Stimulated activated CD8-positive, alpha-beta memory T cell treated with anti-CD3 and anti-CD28 coated beads, Interleukin-7, amount 100 ng/mL, for 4 hours (primary cell): ENCODE measurements around the gene EFCAB11.

Source experiments
- DNase-seq, 2 donors: peaks; one replicate each; pipeline ENCODE4 v3.0.0-alpha.2; 2020; ENCODE audit warnings: low read depth in 2 of 2

EFCAB11 gene

DNA sequence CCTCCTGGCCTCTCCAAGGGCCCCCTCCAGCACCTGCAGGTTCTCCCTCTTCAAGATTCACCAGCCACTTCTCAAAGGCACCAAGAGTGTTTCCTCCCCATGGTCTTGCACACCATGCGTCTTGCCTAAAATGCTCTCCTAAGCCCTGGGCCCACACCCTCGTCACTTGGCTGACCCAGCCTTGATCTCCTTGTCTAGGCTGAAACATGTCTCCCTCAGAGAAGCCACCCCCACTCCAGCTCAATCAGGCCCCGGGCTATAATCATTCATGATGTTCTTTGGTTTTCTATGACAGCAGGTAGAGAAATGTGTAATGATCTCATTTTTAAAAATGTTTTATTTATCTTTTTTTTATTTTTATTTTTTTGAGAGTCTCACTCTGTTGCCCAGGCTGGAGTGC is 88.1 kb downstream of the EFCAB11 start:
- no peak for DNase-seq

DNA sequence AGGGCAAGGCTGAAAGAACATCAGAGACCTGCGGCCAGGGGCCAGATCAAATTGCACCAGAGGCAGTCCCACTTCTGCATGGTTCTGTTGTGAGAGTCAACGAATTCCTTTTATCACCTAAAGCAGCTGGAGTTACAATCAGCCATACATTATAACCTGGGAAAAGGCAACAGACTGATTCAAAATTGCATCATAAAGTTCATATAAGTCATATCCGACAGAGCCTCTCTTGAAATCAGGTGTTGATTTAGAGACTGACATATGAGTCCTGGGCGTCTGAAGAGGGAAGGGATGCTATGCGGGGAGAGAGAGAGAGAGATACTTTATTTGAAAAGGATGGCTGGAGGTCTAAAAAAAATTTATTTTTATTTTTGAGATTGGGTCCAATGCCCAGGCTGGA is 89.4 kb downstream of the EFCAB11 start:
- DNase-seq = no peak

DNA sequence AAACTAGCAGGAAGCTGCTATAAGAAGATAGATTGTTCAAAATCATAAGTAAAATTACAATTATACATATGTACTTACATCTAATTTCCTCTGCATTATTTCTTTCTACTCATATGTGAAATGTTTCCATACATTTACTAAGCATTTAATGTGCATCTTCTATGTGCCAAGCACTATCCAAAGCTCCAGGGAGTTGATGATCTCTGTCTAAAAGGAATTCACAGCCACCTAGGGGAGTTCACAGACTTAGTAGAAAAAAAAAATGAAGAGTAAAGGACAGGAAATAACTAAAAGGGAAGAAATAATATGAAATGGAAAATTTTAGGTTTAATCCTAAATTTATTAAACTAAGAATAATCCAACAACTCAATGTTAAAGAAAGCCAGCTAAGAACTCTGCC is 91.7 kb downstream of the EFCAB11 start:
- no peak for DNase-seq

GRCh38 chr14:89861630-89862029 is 92.9 kb downstream of the EFCAB11 start:
- no peak for DNase-seq

DNA sequence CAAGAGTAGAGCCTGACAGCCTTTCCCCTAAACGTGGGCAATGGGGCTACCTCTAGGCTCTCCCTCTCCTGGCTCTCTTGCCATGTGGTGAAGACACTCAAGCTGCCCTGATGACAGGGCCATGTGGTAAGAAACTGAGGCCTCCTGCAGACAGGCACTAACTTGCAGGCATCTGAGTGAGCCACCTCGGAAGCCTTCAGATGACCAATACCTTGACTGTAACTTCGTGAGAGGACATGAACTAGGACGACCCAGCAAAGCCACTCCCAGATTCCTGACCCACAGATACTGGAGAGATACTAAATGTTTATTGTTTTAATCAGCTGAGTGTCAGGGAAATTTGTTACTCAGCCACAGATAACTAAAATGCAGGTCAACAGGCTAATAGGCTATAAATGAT is 96.4 kb downstream of the EFCAB11 start:
- no peak for DNase-seq

DNA sequence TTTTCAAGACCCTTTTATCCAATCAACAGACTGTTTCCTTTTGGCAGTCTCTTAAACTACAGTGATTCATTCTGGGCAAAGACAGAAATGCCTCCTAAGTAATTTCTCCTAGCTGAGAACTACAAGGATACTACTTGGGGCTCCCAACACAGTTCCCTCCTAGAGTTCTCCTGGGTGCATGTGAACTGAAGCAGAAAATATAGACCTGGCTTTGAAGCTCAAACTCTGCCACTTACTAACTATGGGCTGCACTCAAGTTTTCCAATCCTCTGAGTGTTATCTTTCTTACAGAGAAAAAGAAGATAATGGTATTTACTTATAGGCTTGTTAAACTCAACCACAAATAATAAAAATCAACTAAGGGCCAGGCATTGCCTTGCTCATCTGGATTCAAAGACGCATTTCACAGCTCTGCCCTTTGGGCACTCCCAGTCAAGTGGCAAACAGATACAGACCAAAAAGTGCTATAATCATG is 97.6 kb downstream of the EFCAB11 start:
- DNase-seq = no peak

- DNase-seq = no peak
Observed at GRCh38 chr14:89855961-89856656, 98.4 kb downstream of the EFCAB11 start.

DNA sequence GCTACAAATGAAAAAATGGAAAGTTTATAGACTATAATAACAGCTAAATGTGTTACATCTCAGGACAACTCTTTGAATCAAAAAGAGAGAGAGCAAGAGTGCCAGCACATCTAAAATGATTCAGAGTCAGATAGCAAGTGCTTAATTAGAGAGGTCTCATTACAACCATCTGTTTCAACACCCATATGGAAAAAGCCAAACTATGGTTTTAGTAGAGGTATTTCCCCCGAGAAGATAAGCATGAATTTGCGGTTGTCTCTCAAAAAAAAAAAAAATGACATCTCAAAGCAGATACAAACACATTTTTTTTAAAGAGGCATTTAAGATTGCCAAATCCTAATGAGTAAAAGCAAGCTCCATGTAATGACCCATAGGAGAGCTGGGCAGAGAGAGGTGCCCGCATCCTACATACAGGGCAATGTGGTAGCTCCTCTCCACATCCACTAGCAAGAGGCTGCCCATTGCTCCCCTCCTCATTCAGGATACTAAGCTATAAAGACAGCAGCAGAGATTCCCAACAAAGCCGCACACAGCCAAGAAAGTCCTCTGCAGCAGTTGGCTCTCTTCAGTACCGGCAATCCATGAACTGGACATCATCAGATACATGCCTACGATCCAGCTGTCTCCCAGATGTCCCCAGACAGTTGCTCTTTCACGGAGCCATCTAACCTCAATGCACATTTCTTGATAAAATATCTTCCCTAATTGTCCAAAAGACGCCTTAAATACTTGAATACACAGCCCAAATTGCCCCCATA is 100.4 kb downstream of the EFCAB11 start:
- no peak for DNase-seq

DNA sequence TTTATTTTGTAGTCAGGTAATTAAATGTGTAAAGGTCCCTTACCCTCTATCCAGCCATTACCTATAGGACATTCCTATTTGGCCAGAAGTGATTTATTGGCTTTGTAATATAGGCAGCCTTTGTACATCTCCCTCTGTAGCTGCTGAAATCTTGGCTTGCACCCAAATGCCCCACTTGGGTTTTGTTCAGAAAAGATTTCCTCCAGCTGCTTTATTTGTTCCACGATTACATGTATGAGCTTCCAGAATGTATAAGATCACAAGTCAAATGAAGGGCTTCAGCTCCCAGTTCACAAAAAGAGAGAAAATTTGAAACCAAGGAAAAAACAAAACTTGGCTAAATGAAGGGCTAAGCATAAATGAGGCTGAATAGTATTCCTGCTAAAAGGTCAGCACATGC is 103.4 kb downstream of the EFCAB11 start:
- no peak for DNase-seq

GRCh38 chr14:89849931-89850330 is 104.6 kb downstream of the EFCAB11 start:
- DNase-seq = no peak

DNA sequence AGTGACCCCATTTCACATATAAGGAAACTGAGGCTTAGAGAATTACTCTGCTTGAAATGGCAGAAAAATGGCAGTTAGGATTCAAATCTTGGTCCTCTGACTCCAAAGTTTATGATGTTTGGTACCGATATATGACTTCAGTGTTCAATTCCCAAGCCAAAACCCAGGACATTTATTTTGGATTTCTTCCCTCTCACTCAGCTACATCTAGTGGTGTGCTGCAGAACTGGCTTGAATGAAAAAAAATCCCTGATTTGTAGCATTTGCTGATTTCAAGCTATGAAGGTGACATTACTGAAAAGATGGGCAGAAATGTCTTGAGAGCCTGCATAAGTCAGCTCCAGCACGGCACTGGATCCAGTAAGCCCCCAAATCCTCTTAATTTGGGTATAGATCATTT is 106.4 kb downstream of the EFCAB11 start:
- no peak for DNase-seq

DNA sequence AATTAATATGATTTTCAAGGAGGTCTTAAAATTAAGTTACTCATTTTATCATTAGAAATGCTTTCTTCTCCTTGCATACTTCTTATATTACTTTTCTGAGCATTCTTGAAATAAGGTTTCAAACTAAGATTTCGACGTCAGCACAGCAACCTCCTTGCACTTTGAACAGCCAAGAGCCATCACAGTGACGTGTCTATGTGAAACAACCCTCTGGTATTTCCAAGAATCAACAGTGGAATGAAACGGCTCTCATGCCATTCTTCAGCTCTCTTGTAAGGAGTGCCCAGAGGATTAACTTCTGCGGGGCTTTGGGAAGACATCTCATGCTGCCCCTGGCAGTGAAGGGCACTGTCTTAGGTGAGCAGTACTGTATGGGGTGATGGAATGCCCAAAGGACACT is 109.2 kb downstream of the EFCAB11 start:
- DNase-seq = no peak

DNA sequence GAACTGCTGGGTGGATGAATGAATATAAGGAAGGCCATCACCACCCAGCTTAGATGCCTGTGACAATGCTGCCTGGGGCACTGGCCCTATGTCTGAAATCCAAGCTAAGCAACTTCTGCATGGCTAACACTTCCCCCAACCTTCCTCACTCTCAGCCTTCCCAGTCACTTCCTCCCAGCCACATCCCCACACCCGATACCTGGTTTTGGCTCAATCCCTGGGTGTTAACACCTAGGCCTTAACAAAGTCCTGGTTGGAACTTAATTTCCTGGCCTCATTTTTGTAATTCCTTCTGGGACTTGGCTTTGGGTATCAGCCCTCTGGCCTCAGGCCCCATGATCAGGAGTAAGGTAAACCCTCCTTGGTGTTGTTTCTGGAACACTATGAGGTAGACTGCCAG is 110.0 kb downstream of the EFCAB11 start:
- DNase-seq = no peak

DNA sequence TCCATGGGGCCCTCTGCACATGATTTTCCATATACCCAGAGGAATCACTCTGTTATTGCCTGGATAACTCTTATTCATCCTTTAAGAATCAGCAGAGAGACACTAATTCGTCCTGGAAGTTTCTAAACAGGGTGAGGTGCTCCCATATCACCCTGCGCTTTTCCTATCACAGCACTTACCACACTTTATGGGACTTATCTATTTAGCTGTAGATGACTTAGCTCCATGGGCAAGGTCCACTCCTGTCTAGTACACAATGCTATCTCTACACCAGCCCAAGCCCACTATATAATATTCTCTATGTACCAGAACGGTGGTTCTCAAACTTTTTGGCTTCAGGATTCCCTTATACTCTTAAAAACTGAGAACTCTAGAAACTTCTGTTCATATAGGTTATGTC is 111.7 kb downstream of the EFCAB11 start:
- no peak for DNase-seq

DNA sequence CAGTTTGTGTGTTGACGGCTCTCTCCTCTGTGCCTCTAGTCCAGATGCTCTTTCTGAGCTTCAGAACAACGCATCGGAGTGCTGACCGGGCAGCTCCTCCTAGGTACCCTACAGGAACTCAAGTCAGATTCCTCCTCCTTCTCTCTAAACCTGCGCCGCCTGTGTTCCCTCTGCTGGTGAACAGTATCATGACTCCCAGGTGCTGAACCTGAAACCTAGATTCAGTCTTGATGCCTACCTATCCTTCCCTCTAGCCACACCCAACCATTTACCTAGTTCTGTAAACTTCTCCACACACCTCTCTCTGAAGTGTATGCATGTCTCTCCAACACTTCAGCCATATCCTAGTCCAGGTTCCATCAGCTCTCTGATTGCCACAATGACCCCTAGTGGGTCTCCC is 112.7 kb downstream of the EFCAB11 start:
- no peak for DNase-seq

DNA sequence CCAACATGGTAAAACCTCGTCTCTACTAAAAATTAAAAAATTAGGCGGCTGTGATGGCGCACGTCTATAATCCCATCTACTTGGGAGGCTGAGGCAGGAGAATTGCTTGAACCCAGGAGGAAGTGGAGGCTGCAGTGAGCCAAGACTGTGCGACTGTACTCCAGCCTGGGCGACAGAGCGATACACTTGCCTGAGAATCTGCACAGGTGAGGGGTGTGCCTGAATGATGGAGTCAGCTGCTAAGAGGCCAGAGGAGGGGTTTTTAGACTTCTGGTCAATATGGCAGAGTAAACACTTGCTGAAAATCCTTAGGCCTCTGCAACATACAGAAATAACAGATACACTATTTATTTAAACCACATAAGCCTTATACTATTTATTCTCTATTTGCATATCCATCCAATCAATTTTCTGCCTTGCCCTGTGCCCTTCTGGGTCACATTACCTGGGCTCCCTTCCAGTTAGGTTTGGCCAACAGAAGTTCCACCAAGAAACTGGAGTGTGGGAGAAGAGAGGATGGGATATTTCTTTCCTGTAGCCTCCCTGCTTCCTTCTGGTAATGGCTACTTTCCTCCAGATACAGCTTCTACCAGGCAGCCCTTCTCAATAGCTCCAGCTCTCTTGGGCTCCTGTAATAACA is 117.6 kb downstream of the EFCAB11 start:
- DNase-seq = no peak

DNA sequence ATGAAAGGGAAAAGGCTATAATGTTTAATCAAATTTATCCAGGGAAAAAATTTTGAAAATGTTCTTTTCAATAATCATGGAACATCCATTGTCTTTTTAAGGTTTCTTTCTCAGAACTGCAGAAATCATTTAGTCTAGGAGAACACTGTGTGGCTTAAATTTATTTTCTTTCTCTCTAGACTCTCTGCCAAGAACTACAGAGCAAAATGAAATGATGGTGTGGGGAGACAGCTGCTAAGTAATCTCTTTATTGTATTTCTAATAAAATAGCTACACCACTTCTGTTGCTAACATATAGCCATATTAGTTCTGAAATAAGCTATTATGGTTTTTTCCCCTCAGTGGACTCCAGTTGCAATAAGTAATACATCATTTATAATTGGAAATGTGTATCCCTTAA is 120.9 kb downstream of the EFCAB11 start:
- no peak for DNase-seq

DNA sequence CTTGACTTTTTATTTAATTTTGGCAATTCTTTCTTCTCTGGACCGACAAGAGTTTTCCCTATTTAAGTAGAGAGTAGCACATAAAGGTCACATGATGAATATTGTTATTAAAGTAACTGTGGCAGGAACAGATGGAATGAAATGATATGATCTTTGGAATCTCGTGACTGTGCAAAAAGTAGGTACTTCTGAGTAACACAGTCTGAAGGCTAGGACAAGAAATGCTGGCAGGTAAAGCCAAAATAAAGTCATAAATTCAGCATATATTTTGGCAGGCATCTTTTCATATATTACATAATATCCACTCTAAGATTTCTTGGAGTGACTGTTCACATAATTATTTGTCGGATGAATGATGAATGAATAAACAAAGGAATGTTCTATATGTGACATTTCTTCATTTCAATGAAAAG is 121.4 kb downstream of the EFCAB11 start:
- no peak for DNase-seq

- DNase-seq = no peak
Observed at GRCh38 chr14:89828471-89829165, 125.9 kb downstream of the EFCAB11 start.

DNA sequence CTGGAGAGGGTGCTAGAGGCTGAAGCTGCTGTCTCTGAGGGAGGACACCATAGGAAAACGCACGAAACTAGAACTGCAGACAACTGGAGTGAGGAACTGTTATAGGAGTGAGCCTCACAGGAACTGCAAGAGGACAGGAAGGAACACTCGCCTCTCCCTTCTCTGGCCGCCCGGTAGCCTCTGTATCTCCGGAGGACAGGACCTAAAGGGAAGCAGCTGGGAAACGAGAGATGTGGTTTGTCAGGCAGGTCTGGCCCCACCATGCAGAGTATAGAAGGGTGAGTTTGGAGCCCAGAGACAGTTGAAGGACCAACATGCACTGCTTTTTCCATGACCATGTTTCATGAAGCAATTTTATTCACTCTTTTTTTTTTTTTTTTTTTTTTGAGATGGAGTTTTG is 127.3 kb downstream of the EFCAB11 start:
- no peak for DNase-seq

GRCh38 chr14:89826596-89826995 is 127.9 kb downstream of the EFCAB11 start:
- DNase-seq = no peak

DNA sequence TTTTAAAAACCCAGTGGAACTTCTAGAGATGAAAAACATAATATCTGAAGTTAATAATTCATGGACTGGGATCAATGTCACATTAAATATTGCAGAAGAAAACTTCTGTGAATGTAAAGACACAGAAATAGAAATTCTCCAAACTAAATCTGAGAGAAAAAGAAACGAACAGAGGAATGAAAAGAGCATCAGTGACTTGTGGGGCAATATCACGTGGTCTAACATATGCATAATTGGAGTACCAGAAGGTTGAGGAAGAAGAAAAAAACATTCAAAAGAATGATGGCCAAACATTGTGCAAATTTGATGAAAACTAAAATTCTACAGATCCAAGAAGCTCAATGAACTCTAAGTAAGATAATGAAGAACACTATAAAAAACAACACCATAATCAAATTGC is 130.8 kb downstream of the EFCAB11 start:
- DNase-seq = no peak
